A673 (cell line): ENCODE results near the gene YPEL2.

Experiments
- EZH2 ChIP-seq: fragments of 200-600 bp; sonication (generic); IDR thresholded peaks from 2 replicates; pipeline ENCODE4 v1.6.1; 2017; ENCODE audit warnings: borderline replicate concordance, low read depth, mild to moderate bottlenecking, mixed read lengths, antibody characterized with exemption, low read length; ENCODE audit not compliant: poor library complexity, severe bottlenecking
- TF ChIP-seq, protein P1 (sequence below): fragments of 300-800, 200-600 bp; sonication (generic); conservative IDR thresholded peaks from 2 replicates; pipeline ENCODE4 v1.5.1; 2017; ENCODE audit warnings: low read depth, mild to moderate bottlenecking, antibody characterized with exemption, low read length, moderate library complexity, mixed read lengths

DNA sequence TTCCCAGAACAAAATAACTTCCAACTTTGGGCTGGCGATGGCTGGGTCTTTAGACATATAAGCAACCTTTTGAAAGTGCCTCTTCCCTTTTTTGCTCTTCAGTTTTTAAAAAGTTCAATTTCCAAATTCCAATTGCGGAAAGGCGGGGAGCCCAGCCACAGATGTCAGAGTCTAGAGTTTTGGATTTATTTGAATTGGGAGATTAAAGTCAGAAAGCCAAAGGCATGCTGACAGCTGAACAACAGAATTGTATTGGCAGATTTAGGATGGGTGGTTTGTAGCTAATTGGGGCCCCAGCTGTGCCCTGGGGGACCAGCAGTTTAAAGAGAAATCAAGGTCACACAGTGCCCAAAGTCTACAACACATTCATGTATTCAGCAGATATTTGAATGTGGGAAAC is 10.5 kb downstream of the YPEL2 start:
- TF ChIP-seq, protein P1, sequence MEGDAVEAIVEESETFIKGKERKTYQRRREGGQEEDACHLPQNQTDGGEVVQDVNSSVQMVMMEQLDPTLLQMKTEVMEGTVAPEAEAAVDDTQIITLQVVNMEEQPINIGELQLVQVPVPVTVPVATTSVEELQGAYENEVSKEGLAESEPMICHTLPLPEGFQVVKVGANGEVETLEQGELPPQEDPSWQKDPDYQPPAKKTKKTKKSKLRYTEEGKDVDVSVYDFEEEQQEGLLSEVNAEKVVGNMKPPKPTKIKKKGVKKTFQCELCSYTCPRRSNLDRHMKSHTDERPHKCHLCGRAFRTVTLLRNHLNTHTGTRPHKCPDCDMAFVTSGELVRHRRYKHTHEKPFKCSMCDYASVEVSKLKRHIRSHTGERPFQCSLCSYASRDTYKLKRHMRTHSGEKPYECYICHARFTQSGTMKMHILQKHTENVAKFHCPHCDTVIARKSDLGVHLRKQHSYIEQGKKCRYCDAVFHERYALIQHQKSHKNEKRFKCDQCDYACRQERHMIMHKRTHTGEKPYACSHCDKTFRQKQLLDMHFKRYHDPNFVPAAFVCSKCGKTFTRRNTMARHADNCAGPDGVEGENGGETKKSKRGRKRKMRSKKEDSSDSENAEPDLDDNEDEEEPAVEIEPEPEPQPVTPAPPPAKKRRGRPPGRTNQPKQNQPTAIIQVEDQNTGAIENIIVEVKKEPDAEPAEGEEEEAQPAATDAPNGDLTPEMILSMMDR, result no peak
- TF ChIP-seq EZH2, result no peak
